ENCODE results near the gene BTBD16.

Gene BTBD16

GRCh38 chr10:122362621-122363020 lies 91.5 kb downstream of the BTBD16 start:
- DNase-seq (ENCODE audit: insufficient read length, low spot score), result no peak

GRCh38 chr10:122363311-122363710 lies 92.2 kb downstream of the BTBD16 start:
- DNase-seq (ENCODE audit: insufficient read length, low spot score) (no peak), FAIRE-seq (no peak)

More at GRCh38 chr10:122362621-122363020, 91.5 kb downstream of the BTBD16 start:
- no peak for FAIRE-seq

- FAIRE-seq (no peak), DNase-seq (ENCODE audit: insufficient read length, low spot score) (no peak)
Measured at GRCh38 chr10:122363722-122364463, 92.8 kb downstream of the BTBD16 start.

GRCh38 chr10:122368502-122369254 lies 97.6 kb downstream of the BTBD16 start:
- FAIRE-seq, result no peak
- no peak for DNase-seq (ENCODE audit: insufficient read length, low spot score)

DNA sequence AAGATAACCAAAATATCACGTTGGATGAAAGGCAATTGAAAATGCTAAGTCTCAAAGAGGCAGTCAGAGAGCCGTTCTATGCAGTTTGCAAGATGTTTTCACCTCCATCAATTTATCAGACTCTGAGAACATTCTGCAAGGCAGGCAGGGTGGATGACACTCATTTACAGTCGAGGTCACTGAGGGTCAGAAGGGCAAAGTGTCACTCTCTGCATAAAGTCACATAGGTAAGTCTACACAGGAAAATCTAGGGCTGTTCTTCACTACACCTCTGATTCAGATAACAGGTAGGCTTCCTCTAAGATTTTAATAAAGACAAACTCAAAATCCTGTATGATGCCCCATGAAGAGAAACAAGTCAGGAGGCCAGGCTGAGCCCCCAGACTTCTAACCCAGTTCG lies 102.0 kb downstream of the BTBD16 start:
- no peak for DNase-seq (ENCODE audit: insufficient read length, low spot score)
- no peak for FAIRE-seq

DNA sequence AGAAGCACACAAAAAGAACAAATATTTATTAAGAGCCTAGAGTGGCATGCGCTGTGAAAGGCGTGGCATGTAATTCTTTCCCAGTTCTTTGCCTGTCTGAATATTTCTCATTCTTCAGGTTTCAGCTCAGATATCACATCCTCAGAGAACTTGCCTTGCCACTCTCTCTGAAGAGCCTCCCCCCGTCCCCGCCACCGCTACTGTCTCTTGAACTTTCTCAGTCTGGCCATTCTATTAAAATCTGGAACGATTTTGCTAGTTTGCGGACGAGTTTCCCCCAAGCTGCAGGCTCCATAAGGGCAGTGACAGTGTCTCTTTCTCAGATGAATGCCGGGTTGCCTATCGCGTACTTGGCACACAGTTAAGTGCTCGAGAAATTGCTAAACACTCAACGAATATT lies 102.6 kb downstream of the BTBD16 start:
- DNase-seq (ENCODE audit: insufficient read length, low spot score), result peak; percentile 12
- FAIRE-seq, result no peak

GRCh38 chr10:122374237-122374858 lies 103.3 kb downstream of the BTBD16 start, which contains the start of gene PLEKHA1:
PLEKHA1 (plus strand) TSS chr10:122374708; CDS start chr10:122393201, 18,493 bp downstream.
- DNase-seq (ENCODE audit: insufficient read length, low spot score) (peak; percentile 81), FAIRE-seq (no peak)

DNA sequence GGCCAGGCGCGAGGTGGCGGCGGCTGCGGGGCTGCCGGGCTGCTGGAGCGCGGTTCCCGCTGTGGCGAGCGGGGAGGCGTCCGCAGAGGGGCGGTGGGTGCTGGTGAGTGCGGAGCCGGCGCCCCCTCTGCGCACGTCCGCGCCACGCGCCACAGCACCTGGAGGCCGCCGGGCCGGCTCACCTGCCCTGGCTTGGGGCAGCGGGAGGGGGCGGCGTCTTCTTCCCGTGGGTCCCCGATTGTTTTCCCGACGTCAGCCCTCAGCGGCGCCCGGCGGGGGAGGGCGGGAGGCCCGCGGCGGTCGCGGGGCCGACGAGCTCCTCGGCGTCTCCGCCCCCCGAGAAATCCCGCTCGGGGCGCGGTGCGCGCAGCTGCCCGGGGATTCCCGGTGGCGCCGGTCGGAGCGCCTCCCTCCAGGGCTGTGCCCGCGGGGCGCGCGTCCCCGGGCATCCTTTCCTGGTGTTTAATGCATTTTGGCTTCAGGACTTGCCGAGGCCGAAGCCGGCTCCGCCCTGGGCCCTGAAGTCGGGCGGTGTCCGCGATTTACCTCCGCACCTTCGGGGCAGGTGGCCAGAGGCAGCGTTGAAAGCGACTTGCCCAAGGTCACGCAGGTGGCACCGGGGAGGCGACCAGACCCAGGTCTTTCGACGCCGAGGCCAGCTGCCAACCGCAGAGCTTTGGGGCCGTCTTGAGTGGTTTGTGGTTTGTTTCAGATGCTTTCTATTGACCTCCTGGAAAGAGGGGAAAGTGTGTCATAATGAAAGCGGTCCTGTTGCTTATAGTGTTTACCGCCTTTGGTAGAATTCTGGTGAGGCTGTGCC lies 104.0 kb downstream of the BTBD16 start:
- FAIRE-seq, result no peak
- peak; percentile 10 for DNase-seq (ENCODE audit: insufficient read length, low spot score)

GRCh38 chr10:122375679-122376160 lies 104.6 kb downstream of the BTBD16 start:
- FAIRE-seq (no peak), DNase-seq (ENCODE audit: insufficient read length, low spot score) (no peak)

DNA sequence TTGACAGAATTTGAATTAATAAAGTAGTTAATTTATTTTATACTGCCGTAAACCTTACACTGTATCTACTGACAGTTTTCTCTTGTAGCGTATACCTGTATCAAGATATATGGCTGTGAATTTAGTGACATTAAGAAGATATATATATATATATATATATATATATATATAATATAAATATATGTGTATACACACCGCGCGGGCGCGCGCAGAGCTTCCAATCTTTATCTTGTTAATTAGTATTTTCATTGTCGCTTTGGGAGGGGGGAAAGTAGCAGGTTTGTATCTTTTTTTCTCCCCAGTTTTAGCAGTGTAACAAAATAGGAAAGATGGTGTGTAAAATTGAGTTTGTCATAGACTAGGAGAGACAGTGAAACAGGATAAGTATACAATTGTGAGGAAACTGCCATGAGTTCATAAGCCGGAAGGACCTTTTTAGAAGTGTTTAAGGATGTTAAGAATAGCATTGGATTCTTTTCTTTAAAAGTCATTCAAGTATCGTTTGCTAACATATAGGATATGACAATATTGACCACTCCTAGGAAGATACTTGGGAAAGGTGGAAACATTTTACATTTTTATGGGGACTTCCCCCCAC lies 105.4 kb downstream of the BTBD16 start:
- DNase-seq (ENCODE audit: insufficient read length, low spot score), result no peak
- FAIRE-seq, result no peak

DNA sequence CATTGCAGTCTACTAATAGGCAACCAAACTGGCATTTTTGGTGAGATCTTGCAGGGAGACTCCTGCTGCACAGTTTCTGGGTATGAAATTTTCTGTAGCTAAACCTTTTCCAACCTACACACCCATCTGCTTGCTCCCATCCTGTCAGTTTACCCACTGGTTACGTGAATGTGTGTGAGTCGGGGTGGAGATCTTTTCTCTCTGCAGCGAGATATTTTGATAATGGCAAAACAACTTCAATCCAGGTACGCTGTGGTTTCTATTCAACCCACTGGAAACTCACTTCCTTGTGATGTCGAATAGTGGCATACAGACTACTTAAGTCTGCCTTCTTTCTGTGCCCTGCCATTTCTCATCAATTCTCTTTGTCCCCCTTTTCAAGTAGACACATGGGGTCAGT lies 107.9 kb downstream of the BTBD16 start:
- DNase-seq (ENCODE audit: insufficient read length, low spot score) (no peak), FAIRE-seq (no peak)

- no peak for DNase-seq (ENCODE audit: insufficient read length, low spot score)
Measured at GRCh38 chr10:122379537-122379936, 108.4 kb downstream of the BTBD16 start.

GRCh38 chr10:122380703-122381102 lies 109.6 kb downstream of the BTBD16 start:
- DNase-seq (ENCODE audit: insufficient read length, low spot score) (no peak), FAIRE-seq (no peak)

More at GRCh38 chr10:122379537-122379936, 108.4 kb downstream of the BTBD16 start:
- FAIRE-seq, result no peak

DNA sequence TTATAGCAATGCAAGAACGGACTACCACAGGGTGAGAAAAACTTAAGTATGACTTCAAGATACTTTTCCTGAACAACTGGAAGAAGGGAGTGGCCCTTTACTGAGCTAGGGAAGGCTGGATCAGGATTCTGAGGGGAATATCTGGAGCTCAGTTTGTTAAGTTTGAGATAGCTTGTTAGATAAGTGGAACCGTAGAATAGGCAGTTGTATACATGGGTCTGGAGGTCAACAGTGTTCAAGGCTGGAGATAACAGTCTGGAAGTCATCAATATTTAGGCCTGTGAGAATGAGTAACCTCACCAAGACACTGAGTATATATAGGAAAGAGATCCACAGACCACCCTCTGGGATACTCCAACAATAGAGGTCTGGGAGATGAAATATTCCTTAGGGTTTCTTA lies 110.6 kb downstream of the BTBD16 start:
- no peak for DNase-seq (ENCODE audit: insufficient read length, low spot score)
- FAIRE-seq, result no peak

DNA sequence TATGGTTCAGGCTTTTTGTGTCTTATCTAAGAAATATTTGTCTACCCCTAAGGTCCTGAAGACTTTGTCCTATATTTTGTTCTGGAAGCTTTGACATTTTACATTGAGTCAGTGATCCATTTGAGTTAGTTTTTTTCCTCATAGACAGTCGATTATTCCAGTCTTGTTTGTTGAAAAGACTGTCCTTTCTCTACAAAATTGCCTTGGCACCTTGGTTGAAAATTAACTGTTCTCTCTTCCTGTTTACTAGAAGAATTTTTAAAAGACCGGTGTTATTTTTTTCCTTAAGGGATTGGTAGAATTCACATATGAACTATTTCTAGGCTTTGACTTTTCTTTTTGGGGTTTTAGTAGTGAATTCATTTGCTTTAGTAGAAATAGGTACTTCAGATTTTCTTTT lies 115.4 kb downstream of the BTBD16 start:
- DNase-seq (ENCODE audit: insufficient read length, low spot score), result no peak
- no peak for FAIRE-seq

DNA sequence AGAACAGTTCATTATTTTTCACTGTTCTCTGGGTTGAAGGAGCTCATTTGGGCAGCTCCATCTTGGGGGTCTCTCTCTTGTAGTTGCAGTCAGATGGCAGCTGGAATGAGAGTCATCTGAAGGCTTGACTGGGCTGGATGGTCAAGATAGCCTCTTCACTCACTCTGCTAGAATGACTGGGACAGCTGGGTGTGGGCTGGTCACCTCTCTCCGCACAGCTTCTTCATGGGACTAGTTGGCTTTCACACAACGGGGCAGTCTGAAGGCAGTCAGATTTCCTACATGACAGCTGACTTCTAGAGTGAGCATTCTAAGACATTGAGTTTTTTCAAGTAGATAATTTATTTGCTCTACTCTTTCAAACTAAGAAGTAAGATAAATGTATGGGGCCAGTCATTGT lies 116.5 kb downstream of the BTBD16 start:
- no peak for DNase-seq (ENCODE audit: insufficient read length, low spot score)
- no peak for FAIRE-seq

All from HTR-8/SVneo (cell line).